IMR-90 (cell line): ENCODE results near the gene STAB1. TPM values are rescaled to one million over a fixed set of nuclear protein-coding genes. Genes with fewer than 3 reads are reported as not detected.

Experiments used
- ATAC-seq: fragments of 200-7000 bp; cut with Tn5 transposase; 2 replicates; pipeline ENCODE4 v1.9.1; 2020; ENCODE audit warnings: low read depth, mild to moderate bottlenecking, moderate library complexity
- BruUV-seq: library from RNA; stranded (reverse); fragments of 400-500 nt; replicated peaks from 2 replicates; lab custom pipeline; 2021; lab: Mats Ljungman, UMichigan
- CTCF ChIA-PET: fragments of 300-600 bp; formaldehyde crosslinking; extraction: SDS; loops from one replicate; lab custom pipeline; 2021; ENCODE audit warnings: antibody characterized with exemption; lab: Yijun Ruan, JAX
- POLR2A ChIA-PET: fragments of 300-600 bp; sonication (Branson Sonifier 250); formaldehyde crosslinking; loops from one replicate; lab custom pipeline; 2022; ENCODE audit warnings: antibody characterized with exemption; ENCODE audit not compliant: unreplicated experiment; lab: Charles Lee
- DNase-seq: peaks from one replicate; pipeline ENCODE4 v3.0.0; 2013
- H2AFZ ChIP-seq: replicated peaks from 2 replicates; pipeline ENCODE3; 2013; ENCODE audit warnings: low read length, mild to moderate bottlenecking; ENCODE audit not compliant: poor library complexity
- H2AK5ac ChIP-seq: 2 replicates; pipeline ENCODE4 v1.6.1; 2013; ENCODE audit warnings: low read depth, low read length, inconsistent platforms
- H2AK9ac ChIP-seq: replicated peaks from 2 replicates; pipeline ENCODE3; 2013; ENCODE audit warnings: mild to moderate bottlenecking, low read depth, low read length, moderate library complexity; ENCODE audit not compliant: poor library complexity
- H2BK120ac ChIP-seq: 2 replicates; pipeline ENCODE4 v1.6.1; 2013; ENCODE audit warnings: low read depth, low read length, inconsistent platforms
- H2BK15ac ChIP-seq: 3 replicates; pipeline ENCODE4 v1.6.1; 2013; ENCODE audit warnings: low read depth, low read length, inconsistent platforms
- H2BK20ac ChIP-seq: 2 replicates; pipeline ENCODE4 v1.6.1; 2013; ENCODE audit warnings: low read depth, mild to moderate bottlenecking, inconsistent platforms, low read length, moderate library complexity
- H2BK5ac ChIP-seq: 2 replicates; pipeline ENCODE4 v1.6.1; 2013; ENCODE audit warnings: mild to moderate bottlenecking, low read depth, low read length, inconsistent platforms; ENCODE audit not compliant: poor library complexity, severe bottlenecking
- H3K14ac ChIP-seq: replicated peaks from 2 replicates; pipeline ENCODE4 v1.6.1; 2013; ENCODE audit warnings: low read depth, low read length, inconsistent platforms
- H3K18ac ChIP-seq: 2 replicates; pipeline ENCODE4 v1.6.1; 2013; ENCODE audit warnings: low read depth, low read length, control low read depth
- H3K23ac ChIP-seq: 2 replicates; pipeline ENCODE4 v1.6.1; 2013; ENCODE audit warnings: low read depth, low read length, inconsistent platforms
- H3K27ac ChIP-seq: 2 replicates; pipeline ENCODE4 v1.5.1; 2013; ENCODE audit warnings: mild to moderate bottlenecking, control low read depth, low read length; ENCODE audit not compliant: insufficient read depth
- H3K27me3 ChIP-seq: 2 replicates; pipeline ENCODE4 v1.6.1; 2013; ENCODE audit warnings: low read length; ENCODE audit not compliant: control insufficient read depth, insufficient read depth
- H3K36me3 ChIP-seq: 2 replicates; pipeline ENCODE4 v1.6.1; 2013; ENCODE audit warnings: low read length, mixed read lengths; ENCODE audit not compliant: control insufficient read depth, insufficient read depth
- H3K4ac ChIP-seq: 2 replicates; pipeline ENCODE4 v1.6.1; 2013; ENCODE audit warnings: low read depth, low read length, inconsistent platforms
- H3K4me1 ChIP-seq: 2 replicates; pipeline ENCODE4 v1.6.1; 2013; ENCODE audit warnings: low read length, mixed read lengths; ENCODE audit not compliant: control insufficient read depth, insufficient read depth
- H3K4me2 ChIP-seq: 2 replicates; pipeline ENCODE4 v1.6.1; 2013; ENCODE audit warnings: low read depth, mild to moderate bottlenecking, control low read depth, low read length, moderate library complexity
- H3K4me3 ChIP-seq: 2 replicates; pipeline ENCODE4 v1.5.1; 2013; ENCODE audit warnings: low read depth, mild to moderate bottlenecking, control low read depth, low read length, moderate library complexity; ENCODE audit not compliant: insufficient read depth
- H3K56ac ChIP-seq: 2 replicates; pipeline ENCODE4 v1.6.1; 2013; ENCODE audit warnings: low read length, inconsistent platforms; ENCODE audit not compliant: insufficient read depth; ENCODE audit errors: extremely low read depth
- H3K79me1 ChIP-seq, 2 experiments: 2 replicates each; pipeline ENCODE4 v1.6.1; 2013; ENCODE audit warnings: low read length in 2 of 2, inconsistent platforms in 1 of 2, low read depth in 1 of 2
- H3K9ac ChIP-seq: 2 replicates; pipeline ENCODE4 v1.6.1; 2013; ENCODE audit warnings: low read depth, low read length, control low read depth
- H3K9me1 ChIP-seq: 2 replicates; pipeline ENCODE4 v1.6.1; 2013; ENCODE audit warnings: low read length, inconsistent platforms; ENCODE audit not compliant: insufficient read depth
- H3K9me3 ChIP-seq: 2 replicates; pipeline ENCODE4 v1.6.1; 2013; ENCODE audit warnings: low read length; ENCODE audit not compliant: control insufficient read depth, insufficient read depth
- H4K20me1 ChIP-seq: 2 replicates; pipeline ENCODE4 v1.6.1; 2013; ENCODE audit warnings: low read length, inconsistent platforms; ENCODE audit not compliant: insufficient read depth
- H4K5ac ChIP-seq: 2 replicates; pipeline ENCODE4 v1.6.1; 2013; ENCODE audit warnings: mild to moderate bottlenecking, low read depth, low read length, control low read depth
- H4K8ac ChIP-seq, 2 experiments: 2 replicates each; pipeline ENCODE4 v1.6.1; 2013; ENCODE audit warnings: low read depth in 2 of 2, low read length in 2 of 2, control low read depth in 1 of 2, inconsistent platforms in 1 of 2
- H4K91ac ChIP-seq: 2 replicates; pipeline ENCODE4 v1.6.1; 2013; ENCODE audit warnings: low read depth, low read length, inconsistent platforms; ENCODE audit not compliant: insufficient read depth
- BHLHE40 ChIP-seq: fragments of 150-350 bp; IDR thresholded peaks from 2 replicates; pipeline ENCODE4 v1.6.1; 2016; ENCODE audit warnings: mild to moderate bottlenecking, low read depth, low read length
- CEBPB ChIP-seq: IDR thresholded peaks from 2 replicates; pipeline ENCODE4 v1.6.1; 2012; ENCODE audit warnings: low read depth, low read length, improper control_type of control experiment
- CHD1 ChIP-seq: IDR thresholded peaks from 2 replicates; pipeline ENCODE4 v1.6.1; 2012; ENCODE audit warnings: low read depth, low read length, improper control_type of control experiment
- CTCF ChIP-seq: conservative IDR thresholded peaks from 2 replicates; pipeline ENCODE4 v1.5.1; 2012; ENCODE audit warnings: mild to moderate bottlenecking, low read depth, low read length, improper control_type of control experiment
- FOS ChIP-seq: fragments of 150-350 bp; IDR thresholded peaks from 2 replicates; pipeline ENCODE4 v1.6.1; 2016; ENCODE audit warnings: low read depth, low read length
- MAZ ChIP-seq: IDR thresholded peaks from 2 replicates; pipeline ENCODE4 v1.6.1; 2012; ENCODE audit warnings: low read depth, mild to moderate bottlenecking, low read length, improper control_type of control experiment, moderate library complexity, borderline replicate concordance
- MXI1 ChIP-seq: IDR thresholded peaks from 2 replicates; pipeline ENCODE4 v1.6.1; 2012; ENCODE audit warnings: low read depth, mild to moderate bottlenecking, low read length, moderate library complexity, borderline replicate concordance
- NFE2L2 ChIP-seq: fragments of 150-350 bp; IDR thresholded peaks from 2 replicates; pipeline ENCODE4 v1.6.1; 2016; ENCODE audit warnings: low read depth, mild to moderate bottlenecking, low read length
- POLR2A ChIP-seq: IDR thresholded peaks from 2 replicates; pipeline ENCODE4 v1.6.1; 2012; ENCODE audit warnings: mild to moderate bottlenecking, low read depth, low read length
- RAD21 ChIP-seq: IDR thresholded peaks from 2 replicates; pipeline ENCODE4 v1.6.1; 2012; ENCODE audit warnings: low read length, improper control_type of control experiment
- RFX5 ChIP-seq: IDR thresholded peaks from 2 replicates; pipeline ENCODE4 v1.8.0; 2012; ENCODE audit warnings: low read depth, mild to moderate bottlenecking, low read length, moderate library complexity
- SMC3 ChIP-seq: fragments of 150-350 bp; IDR thresholded peaks from 2 replicates; pipeline ENCODE4 v1.6.1; 2016; ENCODE audit warnings: low read depth, mild to moderate bottlenecking, antibody characterized with exemption, low read length, moderate library complexity
- USF2 ChIP-seq: fragments of 150-350 bp; IDR thresholded peaks from 2 replicates; pipeline ENCODE4 v1.6.1; 2017; ENCODE audit warnings: mild to moderate bottlenecking, antibody characterized with exemption, low read length, low read depth
- WGBS, 2 experiments: methylation state at CpG; one replicate each; pipeline versions ENCODE4 v1.1.5 to v1.1.7; 2013; ENCODE audit warnings: missing lambda C conversion rate in 2 of 2; ENCODE audit not compliant: insufficient read length in 1 of 2; ENCODE audit errors: extremely low coverage in 2 of 2; 5-methylcytosine and 5-hydroxymethylcytosine counted together
- dilution Hi-C: fragments of 300-500 bp; cut with HindIII; formaldehyde crosslinking; loops from one replicate; pipeline ENCODE4 v1.14.3; 2018; ENCODE audit warnings: low sequenced_read_pairs; ENCODE audit not compliant: unreplicated experiment
- in situ Hi-C: fragments of 300-500 bp; cut with MboI; formaldehyde crosslinking; loops from 3 replicates; pipeline ENCODE4 v1.14.3; 2019; ENCODE audit warnings: low sequenced_read_pairs, inconsistent platforms, mixed read lengths
- intact Hi-C: fragments of 100-400 bp; cut with micrococcal nuclease; formaldehyde crosslinking; loops from 2 replicates; pipeline ENCODE4 v1.10.0; 2022
- polyA plus RNA-seq, 3 experiments: library from polyadenylated mRNA; depleted of rRNA; stranded (reverse); fragments of >200 nt; gene quantifications; 2 replicates each; pipeline ENCODE4 v1.2.3, GENCODE V29; 2012; ENCODE audit warnings: low replicate concordance in 1 of 3
- total RNA-seq: library from RNA; depleted of rRNA; stranded (reverse); fragments of >200 nt; gene quantifications from 2 replicates; pipeline ENCODE4 v1.2.3, GENCODE V29; 2012
- TF ChIP-seq, protein P1 (sequence below): fragments of 150-350 bp; IDR thresholded peaks from 2 replicates; pipeline ENCODE4 v1.6.1; 2016; ENCODE audit warnings: low read depth, mild to moderate bottlenecking, low read length, moderate library complexity, borderline replicate concordance

STAB1 gene
- total and polyA plus RNA-seq, 2 of the 4 experiments (the other 2 are of a cell fraction) = not detected

- Histone ChIP-seq H3K4me1 (peaks cover 11% of the 10 kb centered on the region; the same call in 1 of the 2 replicates), H4K91ac (no peak overlapping the region), H3K23ac (no peak overlapping the region), H3K27me3 (no peaks in the 10 kb centered on the region), H3K9ac (no peak overlapping the region), H3K27ac (no peak overlapping the region), H4K5ac (no peak overlapping the region), H2AFZ (no peak overlapping the region), H2AK9ac (peak overlapping the region; percentile 57), H3K9me3 (no peaks in the 10 kb centered on the region), H3K36me3 (peaks cover 82% of the 10 kb centered on the region), H2BK120ac (no peak overlapping the region), H3K14ac (no peak overlapping the region), H3K4me3 (no peak overlapping the region), H3K4ac (no peak overlapping the region), H3K9me1 (peaks cover 8% of the 10 kb centered on the region; the same call in 1 of the 2 replicates), H3K56ac (no peak overlapping the region), H2BK20ac (no peak overlapping the region), H3K79me1 (peaks cover 4 to 39% of the 10 kb centered on the region in 2 experiments; a peak in 3 of 4 replicates), H4K20me1 (peaks cover 24% of the 10 kb centered on the region), H2BK5ac (no peak overlapping the region), H3K18ac (no peak overlapping the region), H2BK15ac (no peak overlapping the region), H4K8ac (no peak overlapping the region), H2AK5ac (no peak overlapping the region), H3K4me2 (no peak overlapping the region)
- dilution Hi-C loops = no loop called here
- in situ Hi-C loops = no loop called here
- no peak for ATAC-seq
- intact Hi-C loops = no loop called here
- CTCF ChIA-PET = no interaction called here
- no peak for DNase-seq
- no TSS peak for BruUV-seq
- POLR2A ChIA-PET = no interaction called here
- 96% methylated on average over 49 of the region's 59 CpGs; no CpG with 5 or more reads in 1 of the 2 experiments for WGBS, 2 experiments
- TF ChIP-seq POLR2A = no peak
- no peak for TF ChIP-seq CTCF
- TF ChIP-seq RAD21 = no peak
- TF ChIP-seq CEBPB = no peak
- no peak for TF ChIP-seq MXI1
- TF ChIP-seq FOS = no peak
- TF ChIP-seq, protein P1, sequence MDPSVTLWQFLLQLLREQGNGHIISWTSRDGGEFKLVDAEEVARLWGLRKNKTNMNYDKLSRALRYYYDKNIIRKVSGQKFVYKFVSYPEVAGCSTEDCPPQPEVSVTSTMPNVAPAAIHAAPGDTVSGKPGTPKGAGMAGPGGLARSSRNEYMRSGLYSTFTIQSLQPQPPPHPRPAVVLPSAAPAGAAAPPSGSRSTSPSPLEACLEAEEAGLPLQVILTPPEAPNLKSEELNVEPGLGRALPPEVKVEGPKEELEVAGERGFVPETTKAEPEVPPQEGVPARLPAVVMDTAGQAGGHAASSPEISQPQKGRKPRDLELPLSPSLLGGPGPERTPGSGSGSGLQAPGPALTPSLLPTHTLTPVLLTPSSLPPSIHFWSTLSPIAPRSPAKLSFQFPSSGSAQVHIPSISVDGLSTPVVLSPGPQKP = no peak
- TF ChIP-seq NFE2L2 = no peak
- TF ChIP-seq BHLHE40 = no peak
- TF ChIP-seq RFX5 = no peak
- no peak for TF ChIP-seq MAZ
- TF ChIP-seq USF2 = no peak
- TF ChIP-seq SMC3 = no peak
- no peak for TF ChIP-seq CHD1
These were observed 7.1 kb upstream of the STAB1 start for GRCh38 chr3:52487788-52488691.
